Kidney epithelial cell (primary cell): ENCODE measurements around the gene CYB561. TPM values are rescaled to one million over a fixed set of nuclear protein-coding genes. Genes with fewer than 3 reads are reported as not detected.

Experiments
- DNase-seq: peaks from one replicate; pipeline ENCODE4 v3.0.0-alpha.2; 2010; ENCODE audit warnings: low read depth
- H3K27me3 ChIP-seq: 2 replicates; pipeline ENCODE4 v1.6.0; 2011; ENCODE audit warnings: low read length; ENCODE audit not compliant: control insufficient read depth, insufficient read depth
- H3K36me3 ChIP-seq: 2 replicates; pipeline ENCODE4 v1.5.1; 2011; ENCODE audit warnings: low read length; ENCODE audit not compliant: control insufficient read depth, insufficient read depth
- H3K4me3 ChIP-seq: 2 replicates; pipeline ENCODE4 v1.5.1; 2011; ENCODE audit warnings: low read depth, mild to moderate bottlenecking, control low read depth, low read length
- total RNA-seq: library from RNA; depleted of rRNA; stranded (reverse); fragments of >200 nt; gene quantifications from 2 replicates; pipeline ENCODE4 v1.2.3, GENCODE V29; 2015
- TF ChIP-seq, protein P1 (sequence below): IDR thresholded peaks from 2 replicates; pipeline ENCODE4 v1.5.1; 2011; ENCODE audit warnings: mild to moderate bottlenecking, moderate library complexity, low read length, control low read depth, inconsistent platforms; ENCODE audit not compliant: insufficient read depth, poor library complexity, severe bottlenecking

The CYB561 gene
- total RNA-seq, 1 donor from 2014 or later, result 19.3 TPM

GRCh38 chr17:63395075-63395805 is 50.9 kb downstream of the CYB561 start:
- TF ChIP-seq, protein P1, sequence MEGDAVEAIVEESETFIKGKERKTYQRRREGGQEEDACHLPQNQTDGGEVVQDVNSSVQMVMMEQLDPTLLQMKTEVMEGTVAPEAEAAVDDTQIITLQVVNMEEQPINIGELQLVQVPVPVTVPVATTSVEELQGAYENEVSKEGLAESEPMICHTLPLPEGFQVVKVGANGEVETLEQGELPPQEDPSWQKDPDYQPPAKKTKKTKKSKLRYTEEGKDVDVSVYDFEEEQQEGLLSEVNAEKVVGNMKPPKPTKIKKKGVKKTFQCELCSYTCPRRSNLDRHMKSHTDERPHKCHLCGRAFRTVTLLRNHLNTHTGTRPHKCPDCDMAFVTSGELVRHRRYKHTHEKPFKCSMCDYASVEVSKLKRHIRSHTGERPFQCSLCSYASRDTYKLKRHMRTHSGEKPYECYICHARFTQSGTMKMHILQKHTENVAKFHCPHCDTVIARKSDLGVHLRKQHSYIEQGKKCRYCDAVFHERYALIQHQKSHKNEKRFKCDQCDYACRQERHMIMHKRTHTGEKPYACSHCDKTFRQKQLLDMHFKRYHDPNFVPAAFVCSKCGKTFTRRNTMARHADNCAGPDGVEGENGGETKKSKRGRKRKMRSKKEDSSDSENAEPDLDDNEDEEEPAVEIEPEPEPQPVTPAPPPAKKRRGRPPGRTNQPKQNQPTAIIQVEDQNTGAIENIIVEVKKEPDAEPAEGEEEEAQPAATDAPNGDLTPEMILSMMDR, result no peak
- H3K4me3 ChIP-seq, result no peak overlapping the region
- no peak for DNase-seq
- H3K27me3 ChIP-seq, result no peaks in the 10 kb centered on the region
- H3K36me3 ChIP-seq, result no peaks in the 10 kb centered on the region

DNA sequence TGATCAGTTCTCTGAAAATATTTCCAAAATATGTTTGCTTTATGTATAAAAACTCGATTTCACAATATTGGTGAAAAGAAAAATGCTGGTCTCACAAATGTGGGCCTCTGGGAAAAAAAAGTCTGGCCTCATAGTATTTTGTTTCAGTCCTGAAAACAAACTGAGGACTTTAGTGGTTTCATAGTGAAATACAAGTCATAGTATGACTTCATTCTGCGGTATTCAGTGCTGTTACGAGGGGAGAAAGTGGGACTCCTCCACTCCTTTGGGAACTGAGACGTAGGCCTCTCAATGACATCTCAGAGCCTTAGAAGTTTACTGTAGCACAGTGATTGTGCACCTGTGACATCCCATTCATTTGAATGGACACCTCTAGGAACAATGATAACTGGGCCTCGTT is 56.0 kb downstream of the CYB561 start:
- H3K36me3 ChIP-seq, result no peaks in the 10 kb centered on the region
- TF ChIP-seq, protein P1, result no peak
- DNase-seq, result no peak
- H3K27me3 ChIP-seq, result no peaks in the 10 kb centered on the region
- H3K4me3 ChIP-seq, result no peak overlapping the region

- TF ChIP-seq, protein P1, result no peak
- no peaks in the 10 kb centered on the region for H3K36me3 ChIP-seq
- no peak for DNase-seq
- no peaks in the 10 kb centered on the region for H3K27me3 ChIP-seq
- H3K4me3 ChIP-seq, result no peak overlapping the region
Measured at GRCh38 chr17:63387656-63388340, 58.3 kb downstream of the CYB561 start.

DNA sequence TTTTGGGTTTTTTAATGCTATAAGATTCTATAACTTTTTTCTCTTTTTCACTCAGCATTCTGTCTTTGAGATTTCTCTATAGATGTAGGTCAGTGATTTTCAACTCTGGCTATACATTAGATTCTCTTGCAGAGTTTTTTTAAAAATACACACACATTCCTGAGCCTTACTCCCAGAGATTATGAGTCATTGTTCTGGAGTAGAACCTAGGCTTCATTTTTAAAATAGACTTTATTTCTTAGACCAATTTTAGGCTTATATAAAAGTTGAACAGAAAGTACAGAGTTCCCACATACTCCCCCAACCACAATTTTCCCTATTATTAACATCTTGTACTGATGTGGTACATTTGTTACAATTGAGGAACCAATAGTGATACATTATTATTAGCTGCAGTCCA is 63.3 kb downstream of the CYB561 start:
- TF ChIP-seq, protein P1, result no peak
- no peaks in the 10 kb centered on the region for H3K36me3 ChIP-seq
- DNase-seq, result no peak
- H3K27me3 ChIP-seq, result no peaks in the 10 kb centered on the region
- H3K4me3 ChIP-seq, result no peak overlapping the region

Other genes with a start within 250 kb of the CYB561 start
- 1.5 and 1.6 TPM in 2 replicates for gene ACE, start 30.8 kb upstream of the CYB561 start, total RNA-seq
- 0.07 and 0.21 TPM in 2 replicates for gene KCNH6, start 77.1 kb upstream of the CYB561 start, total RNA-seq
- 47.0 and 49.4 TPM in 2 replicates for gene DCAF7, start 104.2 kb upstream of the CYB561 start, total RNA-seq
- 24.7 and 24.9 TPM in 2 replicates for gene TACO1, start 154.6 kb upstream of the CYB561 start, total RNA-seq
- 19.8 and 25.1 TPM in 2 replicates for gene MAP3K3, start 176.1 kb upstream of the CYB561 start, total RNA-seq